GM18858 (cell line): Measurements from ENCODE around the gene FIP1L1.
"Not testable (repeated sequence)": the region's sequence is repeated elsewhere in the genome, so short reads cannot be mapped to it uniquely, and the experiment has no call there.

Experiments used
- ATAC-seq: cut with Tn5 transposase; IDR thresholded peaks from one replicate; pipeline ENCODE4 v1.9.1; 2021; ENCODE audit not compliant: unreplicated experiment

FIP1L1 gene

GRCh38 chr4:53374777-53375258, 2.6 kb upstream of the FIP1L1 start:
- ATAC-seq = no peak

- no peak for ATAC-seq
These were observed 541 bp upstream of the FIP1L1 start for GRCh38 chr4:53376900-53377299.

GRCh38 chr4:53378171-53378482, 686 bp downstream of the FIP1L1 start:
- peak; percentile 44 for ATAC-seq

GRCh38 chr4:53380221-53380620, 2.8 kb downstream of the FIP1L1 start:
- no peak for ATAC-seq

GRCh38 chr4:53409479-53409878, 32.0 kb downstream of the FIP1L1 start:
- ATAC-seq = not testable (repeated sequence)

- ATAC-seq = no peak
These were observed 41.8 kb downstream of the FIP1L1 start for GRCh38 chr4:53419208-53419607.

GRCh38 chr4:53421791-53422190, 44.4 kb downstream of the FIP1L1 start:
- ATAC-seq = no peak

- ATAC-seq = no peak
These were observed 44.9 kb downstream of the FIP1L1 start for GRCh38 chr4:53422367-53422766.

GRCh38 chr4:53424280-53424679, 46.8 kb downstream of the FIP1L1 start:
- ATAC-seq = no peak

- no peak for ATAC-seq
These were observed 49.9 kb downstream of the FIP1L1 start for GRCh38 chr4:53427366-53427765.

GRCh38 chr4:53431052-53431451, 53.6 kb downstream of the FIP1L1 start:
- ATAC-seq = no peak

- peak; percentile 78 for ATAC-seq
These were observed 55.3 kb downstream of the FIP1L1 start for GRCh38 chr4:53432528-53433424.

GRCh38 chr4:53436251-53436650, 58.8 kb downstream of the FIP1L1 start:
- ATAC-seq = no peak

GRCh38 chr4:53441564-53441963, 64.1 kb downstream of the FIP1L1 start:
- ATAC-seq = no peak

GRCh38 chr4:53444954-53445353, 67.5 kb downstream of the FIP1L1 start:
- no peak for ATAC-seq

- no peak for ATAC-seq
These were observed 73.3 kb downstream of the FIP1L1 start for GRCh38 chr4:53450773-53451172.

GRCh38 chr4:53453385-53453784, 75.9 kb downstream of the FIP1L1 start:
- ATAC-seq = no peak

- ATAC-seq = no peak
These were observed 78.3 kb downstream of the FIP1L1 start for GRCh38 chr4:53455766-53456165.

- ATAC-seq = no peak
These were observed 78.7 kb downstream of the FIP1L1 start for GRCh38 chr4:53456178-53456577.

- no peak for ATAC-seq
These were observed 82.1 kb downstream of the FIP1L1 start for GRCh38 chr4:53459548-53459947.

- no peak for ATAC-seq
These were observed 83.8 kb downstream of the FIP1L1 start for GRCh38 chr4:53461244-53461643.

GRCh38 chr4:53463340-53463739, 85.9 kb downstream of the FIP1L1 start:
- no peak for ATAC-seq

- no peak for ATAC-seq
These were observed 87.8 kb downstream of the FIP1L1 start for GRCh38 chr4:53465281-53465680.
